Peyer's patch (tissue), 4 donors: Measurements from ENCODE around the gene EPHA10.

Experiments
- CTCF ChIP-seq, 6 experiments: fragments of 450-650 bp in 4 of 6; fragments of 200-600 bp in 2 of 6; sonication (generic) in 1 of 6; IDR thresholded peaks; one replicate each; pipeline ENCODE4 v1.5.1; 2017 to 2019; ENCODE audit warnings: antibody characterized with exemption in 6 of 6, mild to moderate bottlenecking in 3 of 6, moderate library complexity in 1 of 6
- POLR2A ChIP-seq, 2 donors: fragments of 450-650 bp; IDR thresholded peaks; one replicate each; pipeline ENCODE4 v1.5.1; 2017; ENCODE audit warnings: antibody characterized with exemption in 2 of 2, mild to moderate bottlenecking in 2 of 2, moderate library complexity in 2 of 2

- TF ChIP-seq POLR2A (IDR thresholded peaks at IDR 0.05) (no peak), CTCF (IDR thresholded peaks at IDR 0.05) (no peak)
Measured at GRCh38 chr1:37739222-37739621, 25.7 kb downstream of the EPHA10 start.
